Lower lobe of right lung (tissue), 2 donors: ENCODE results near the gene GLI2. TPM values are rescaled to one million over a fixed set of nuclear protein-coding genes. Genes with fewer than 3 reads are reported as not detected.

Experiments
- ATAC-seq, 2 donors: fragments of 200-7000 bp; cut with Tn5 transposase; one replicate each; pipeline ENCODE4 v1.9.1; 2020 to 2022; ENCODE audit warnings: mild to moderate bottlenecking in 2 of 2, moderate library complexity in 2 of 2
- DNase-seq: peaks from one replicate; pipeline ENCODE4 v3.0.0-alpha.2; 2020
- H3K27ac ChIP-seq: fragments of 200-600 bp; one replicate; pipeline ENCODE4 v1.8.0; 2022
- H3K27me3 ChIP-seq: fragments of 200-600 bp; one replicate; pipeline ENCODE4 v1.8.0; 2022; ENCODE audit warnings: low read depth
- H3K36me3 ChIP-seq: fragments of 200-600 bp; one replicate; pipeline ENCODE4 v1.8.0; 2022; ENCODE audit warnings: mild to moderate bottlenecking
- H3K4me1 ChIP-seq: fragments of 200-600 bp; one replicate; pipeline ENCODE4 v1.8.0; 2022
- H3K4me3 ChIP-seq: fragments of 200-600 bp; one replicate; pipeline ENCODE4 v1.8.0; 2022; ENCODE audit warnings: mild to moderate bottlenecking
- H3K9me3 ChIP-seq: fragments of 200-600 bp; one replicate; pipeline ENCODE4 v1.8.0; 2022
- CTCF ChIP-seq: fragments of 200-600 bp; IDR thresholded peaks from one replicate; pipeline ENCODE4 v1.8.0; 2022; ENCODE audit warnings: antibody characterized with exemption, mild to moderate bottlenecking
- intact Hi-C: fragments of 100-400 bp; cut with DNase I; formaldehyde crosslinking; loops from one replicate; pipeline ENCODE4 v1.11.0; 2022
- total RNA-seq: library from RNA; stranded (reverse); fragmentation: NEBNext Ultra II Directional; extraction: Animal tissue kit (Norgen Biotek cat#: 25700); gene quantifications from one replicate; pipeline ENCODE4 v1.2.1, GENCODE V29; 2021
- donor health status: DM: no; HTN: yes; CAD: no; lungs with severe emphysema.

Gene GLI2
- total RNA-seq, 1 donor from 2014 or later: 3.3 TPM

- Histone ChIP-seq H3K36me3 (no peaks in the 10 kb centered on the region), H3K4me1 (peaks cover 10% of the 10 kb centered on the region), H3K27ac (no peak overlapping the region), H3K4me3 (no peak overlapping the region), H3K9me3 (no peaks in the 10 kb centered on the region), H3K27me3 (peaks cover 8% of the 10 kb centered on the region)
- DNase-seq (peak; percentile 42), ATAC-seq (no peak)
- intact Hi-C loops: no loop called here
- TF ChIP-seq CTCF: no peak
These were observed 27.8 kb downstream of the GLI2 start for GRCh38 chr2:120763508-120763907.

- H3K4me3 ChIP-seq: no peak overlapping the region
- H3K27me3 ChIP-seq: peaks cover 8% of the 10 kb centered on the region
- H3K36me3 ChIP-seq: no peaks in the 10 kb centered on the region
- DNase-seq: peak; percentile 30
- no peak overlapping the region for H3K27ac ChIP-seq
- intact Hi-C loops: no loop called here
- no peak for ATAC-seq
- peaks cover 10% of the 10 kb centered on the region for H3K4me1 ChIP-seq
- TF ChIP-seq CTCF: no peak
- no peaks in the 10 kb centered on the region for H3K9me3 ChIP-seq
These were observed 28.3 kb downstream of the GLI2 start for GRCh38 chr2:120763931-120764330.

GRCh38 chr2:120764492-120764891, 28.8 kb downstream of the GLI2 start:
- DNase-seq (peak; percentile 3), ATAC-seq (no peak)
- Histone ChIP-seq H3K4me1 (peaks cover 10% of the 10 kb centered on the region), H3K27me3 (peaks cover 8% of the 10 kb centered on the region), H3K36me3 (no peaks in the 10 kb centered on the region), H3K9me3 (no peaks in the 10 kb centered on the region), H3K4me3 (no peak overlapping the region), H3K27ac (peak overlapping the region; percentile 68)
- intact Hi-C loops: no loop called here
- no peak for TF ChIP-seq CTCF

GRCh38 chr2:120764991-120765677, 29.5 kb downstream of the GLI2 start:
- intact Hi-C loops: no loop called here
- peak; percentile 24 to 31 for ATAC-seq
- peaks cover 4% of the 10 kb centered on the region for H3K27me3 ChIP-seq
- DNase-seq: peak; percentile 46
- H3K9me3 ChIP-seq: no peaks in the 10 kb centered on the region
- H3K27ac ChIP-seq: peak overlapping the region; percentile 68
- TF ChIP-seq CTCF: no peak
- H3K4me3 ChIP-seq: no peak overlapping the region
- H3K4me1 ChIP-seq: peaks cover 10% of the 10 kb centered on the region
- no peaks in the 10 kb centered on the region for H3K36me3 ChIP-seq

- ATAC-seq (peak; percentile 68), DNase-seq (peak; percentile 66)
- Histone ChIP-seq H3K27me3 (no peaks in the 10 kb centered on the region), H3K4me1 (peaks cover 10% of the 10 kb centered on the region), H3K4me3 (no peak overlapping the region), H3K27ac (peak overlapping the region; percentile 80), H3K36me3 (no peaks in the 10 kb centered on the region), H3K9me3 (no peaks in the 10 kb centered on the region)
- TF ChIP-seq CTCF: no peak
- intact Hi-C loops: no loop called here
These were observed 30.2 kb downstream of the GLI2 start for GRCh38 chr2:120765678-120766469.
